GM18873 (cell line): ENCODE measurements around the gene TCEANC.
"Not testable (repeated sequence)": the region's sequence is repeated elsewhere in the genome, so short reads cannot be mapped to it uniquely, and the experiment has no call there.

Experiments
- ATAC-seq: cut with Tn5 transposase; IDR thresholded peaks from one replicate; pipeline ENCODE4 v1.9.1; 2021; ENCODE audit warnings: mild to moderate bottlenecking, moderate library complexity, moderate number of reproducible peaks; ENCODE audit not compliant: unreplicated experiment, low FRiP score

The TCEANC gene

DNA sequence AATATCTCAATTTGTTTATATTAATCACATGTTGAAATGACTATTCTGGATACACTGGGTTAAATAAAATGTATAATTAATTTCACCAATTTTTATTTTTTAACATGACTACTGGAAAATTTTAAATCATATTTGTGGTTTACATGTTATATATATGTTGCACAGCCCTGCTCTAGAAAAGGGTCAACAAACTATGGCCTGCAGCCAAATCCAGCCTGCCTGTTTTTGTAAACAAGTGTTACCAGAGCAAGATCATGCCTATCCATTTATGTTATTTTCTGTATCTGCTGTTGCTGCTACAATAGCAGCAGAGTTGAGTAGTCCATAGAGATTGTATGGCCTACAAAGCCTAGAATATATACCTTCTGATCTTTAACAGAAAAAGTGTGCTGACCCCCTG is 1.2 kb downstream of the TCEANC start:
- ATAC-seq: no peak

DNA sequence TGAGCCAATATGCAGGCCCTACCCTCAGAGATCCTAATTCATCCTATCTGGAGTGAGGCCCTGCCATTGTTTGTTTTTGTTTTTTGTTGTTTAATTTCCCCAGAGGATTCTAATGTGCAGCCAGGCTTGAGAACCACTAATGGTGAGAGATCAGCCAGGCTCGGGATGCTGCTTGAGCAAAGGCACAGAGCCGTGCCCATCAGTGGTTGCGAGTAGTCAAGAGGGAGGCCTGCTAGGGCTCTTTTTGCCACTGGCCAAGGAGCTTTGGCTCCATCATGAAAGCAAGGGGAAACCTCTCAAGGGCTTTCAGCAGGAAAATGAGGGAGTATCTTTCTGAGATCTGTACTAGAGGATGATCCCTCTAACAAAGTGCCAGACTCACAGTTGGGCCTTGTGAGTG is 2.7 kb downstream of the TCEANC start:
- no peak for ATAC-seq

DNA sequence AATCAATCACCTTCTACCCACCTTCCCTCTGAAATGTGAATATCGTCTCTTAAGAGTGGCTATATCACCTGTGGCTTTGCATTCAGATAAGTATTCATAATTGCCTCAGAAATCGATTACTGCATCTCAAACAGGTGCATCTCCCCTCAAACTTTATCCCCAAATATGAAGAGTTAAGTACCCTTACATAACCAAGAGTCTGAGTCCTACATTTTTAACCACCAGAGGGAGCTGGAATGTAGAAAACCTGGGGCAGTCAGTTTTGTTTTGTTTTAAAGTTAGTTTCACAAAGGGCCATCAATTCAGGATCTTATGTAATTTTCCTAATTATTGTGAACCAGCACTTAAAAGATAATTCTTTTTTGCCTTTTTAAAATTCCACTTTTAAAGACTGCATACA is 5.7 kb downstream of the TCEANC start:
- ATAC-seq: no peak

DNA sequence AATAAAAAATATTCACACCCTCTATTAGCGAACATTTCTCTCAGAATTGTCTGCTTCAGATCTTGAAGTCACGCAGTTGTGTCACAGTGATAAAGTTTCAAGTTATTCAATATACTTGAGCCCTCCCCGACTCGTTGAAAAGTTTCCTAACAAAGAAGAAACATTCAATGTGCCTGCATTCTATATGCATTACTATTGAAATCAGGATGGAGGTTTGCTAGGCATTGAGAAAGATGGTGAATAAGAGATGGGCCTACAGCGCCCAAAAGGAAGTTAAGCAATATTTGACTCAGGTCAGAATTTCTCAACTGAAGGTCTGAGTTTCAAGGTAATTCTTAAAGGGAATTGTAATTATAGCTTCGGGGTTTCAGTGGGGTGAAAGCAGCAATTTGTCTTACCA is 6.1 kb downstream of the TCEANC start:
- no peak for ATAC-seq

DNA sequence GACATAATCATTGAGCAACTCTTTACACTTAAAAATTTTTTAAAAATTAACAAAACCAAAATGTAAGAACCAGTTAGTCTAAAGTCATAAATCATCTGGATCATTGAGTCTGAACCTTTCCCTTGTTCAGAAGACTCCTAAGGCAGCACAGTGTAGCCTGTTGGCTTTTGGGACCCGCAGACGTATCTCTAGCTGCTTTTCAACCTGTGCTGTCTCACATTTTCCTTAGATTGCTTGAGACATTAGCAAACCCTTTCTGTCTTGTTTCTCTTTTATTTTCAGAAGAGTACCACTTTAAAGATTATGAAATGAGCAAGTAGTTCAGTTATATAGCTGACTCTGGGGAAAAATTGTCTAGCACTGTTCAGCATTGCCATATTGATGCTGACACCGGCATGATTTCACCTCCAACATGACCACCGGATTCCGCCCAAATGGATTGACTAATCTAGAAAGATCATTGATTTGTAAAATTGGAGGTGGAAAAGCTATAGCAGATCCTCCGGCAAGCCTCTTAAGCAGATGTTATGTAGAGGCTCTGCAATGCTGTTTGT is 8.9 kb downstream of the TCEANC start:
- ATAC-seq: no peak

DNA sequence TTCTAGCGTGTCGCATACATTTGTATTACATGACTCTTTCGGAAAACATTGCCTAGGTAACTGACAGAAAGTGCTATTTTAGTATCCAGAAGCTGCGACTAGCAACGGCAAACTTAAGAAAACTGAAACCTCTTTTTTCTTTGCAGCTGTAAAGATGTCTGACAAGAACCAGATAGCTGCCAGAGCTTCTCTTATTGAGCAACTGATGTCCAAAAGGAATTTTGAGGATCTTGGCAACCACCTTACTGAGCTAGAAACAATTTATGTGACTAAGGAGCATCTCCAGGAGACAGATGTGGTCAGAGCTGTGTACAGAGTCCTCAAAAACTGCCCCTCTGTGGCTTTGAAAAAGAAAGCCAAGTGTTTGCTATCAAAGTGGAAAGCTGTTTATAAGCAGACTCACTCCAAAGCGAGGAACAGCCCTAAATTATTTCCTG is 9.4 kb downstream of the TCEANC start:
- ATAC-seq: no peak

DNA sequence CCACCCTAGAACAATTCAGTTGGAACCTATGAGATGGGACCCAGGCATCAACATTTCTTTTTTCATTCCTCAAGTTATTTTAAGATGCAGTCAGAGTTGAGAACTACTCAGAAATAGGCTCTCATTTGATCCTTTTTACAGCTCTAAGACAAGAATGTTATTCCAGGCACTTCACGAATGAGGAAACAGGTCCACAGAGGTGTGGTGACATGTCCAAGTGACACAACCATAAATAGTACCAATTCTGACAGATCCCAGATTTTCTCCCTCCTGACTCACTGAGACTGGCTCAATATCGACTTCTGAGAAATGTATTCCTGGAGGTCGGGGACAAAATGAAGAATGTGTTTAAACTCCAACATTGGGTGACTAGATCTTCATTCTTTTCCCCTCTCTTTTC is 11.1 kb downstream of the TCEANC start:
- ATAC-seq: no peak

DNA sequence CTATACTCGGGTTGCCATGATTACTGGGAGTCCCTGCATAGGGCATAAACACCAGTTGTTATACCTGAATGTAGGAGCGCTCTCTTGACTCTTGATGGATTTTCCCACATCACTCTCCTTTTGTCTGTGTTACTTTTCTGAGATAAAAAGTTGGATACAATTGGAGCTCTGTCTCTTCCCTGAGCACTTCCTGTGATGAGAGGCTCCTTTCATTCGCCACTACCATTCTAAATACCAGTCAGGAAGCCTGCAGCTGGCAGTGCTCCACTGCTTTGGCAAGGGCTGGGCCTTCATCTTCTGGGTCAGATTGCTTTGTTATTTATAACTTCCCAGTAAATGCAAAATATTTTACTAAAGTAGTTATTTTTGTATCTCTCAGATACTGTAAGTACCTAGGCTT is 13.9 kb downstream of the TCEANC start:
- ATAC-seq: no peak

DNA sequence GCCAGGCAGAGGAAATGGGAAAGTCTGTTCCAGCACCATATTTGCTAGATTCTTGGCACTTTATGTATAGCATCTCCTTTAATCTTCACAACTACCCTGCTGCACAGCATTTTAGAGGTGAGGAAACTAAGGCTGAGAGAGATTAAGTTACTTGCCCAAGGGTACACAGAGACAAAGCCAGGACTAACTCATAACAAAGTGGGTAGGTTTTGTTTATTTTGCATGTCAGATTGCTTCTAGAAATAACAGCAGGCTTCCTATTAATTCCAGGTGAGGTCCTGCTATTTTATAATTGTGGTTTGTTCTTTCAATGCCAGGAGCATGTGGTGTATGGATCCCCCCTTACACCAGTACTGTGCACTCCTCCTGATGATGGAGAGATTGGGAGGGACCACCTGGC is 15.0 kb downstream of the TCEANC start:
- ATAC-seq: no peak

DNA sequence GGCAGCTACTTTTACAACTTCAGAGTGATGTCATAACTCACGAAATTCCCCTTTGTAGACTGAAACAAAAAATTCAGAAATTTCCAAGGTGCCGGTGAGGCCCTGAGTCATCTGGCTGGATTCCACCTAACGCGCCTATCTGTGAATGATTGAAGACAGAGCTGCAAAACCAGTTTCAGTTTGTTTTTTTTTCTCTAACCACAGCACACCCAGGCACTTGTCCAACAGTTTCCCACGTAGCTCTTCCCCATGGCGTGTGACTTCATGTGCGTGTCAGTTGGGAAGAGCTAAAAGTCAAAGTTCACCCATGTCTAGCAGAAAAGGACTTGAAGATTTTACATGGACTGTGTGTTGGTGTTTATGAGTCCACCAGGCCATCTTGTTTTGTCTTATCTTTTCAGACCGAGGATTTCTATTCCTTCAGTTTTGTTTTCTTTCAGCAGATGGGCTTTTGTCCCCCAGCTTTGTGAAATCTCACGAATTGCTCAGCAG is 16.4 kb downstream of the TCEANC start:
- ATAC-seq: peak; percentile 78

DNA sequence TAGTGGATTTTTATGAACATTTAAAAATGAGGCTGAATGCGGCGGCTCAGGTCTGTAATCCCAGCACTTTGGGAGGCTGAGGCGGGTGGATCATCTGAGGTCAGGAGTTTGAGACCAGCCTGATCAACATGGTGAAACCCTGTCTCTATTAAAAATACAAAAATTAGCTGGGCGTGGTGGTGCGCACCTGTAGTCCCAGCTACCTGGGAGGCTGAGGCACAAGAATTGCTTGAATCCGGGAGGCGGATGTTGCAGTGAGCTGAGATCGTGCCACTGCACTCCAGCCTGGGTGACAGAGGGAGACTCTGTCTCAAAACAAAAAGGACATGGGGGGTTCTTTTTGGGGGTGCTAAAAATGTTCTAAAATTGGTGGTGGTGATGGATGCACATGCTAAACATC is 16.8 kb downstream of the TCEANC start:
- not testable (repeated sequence) for ATAC-seq

DNA sequence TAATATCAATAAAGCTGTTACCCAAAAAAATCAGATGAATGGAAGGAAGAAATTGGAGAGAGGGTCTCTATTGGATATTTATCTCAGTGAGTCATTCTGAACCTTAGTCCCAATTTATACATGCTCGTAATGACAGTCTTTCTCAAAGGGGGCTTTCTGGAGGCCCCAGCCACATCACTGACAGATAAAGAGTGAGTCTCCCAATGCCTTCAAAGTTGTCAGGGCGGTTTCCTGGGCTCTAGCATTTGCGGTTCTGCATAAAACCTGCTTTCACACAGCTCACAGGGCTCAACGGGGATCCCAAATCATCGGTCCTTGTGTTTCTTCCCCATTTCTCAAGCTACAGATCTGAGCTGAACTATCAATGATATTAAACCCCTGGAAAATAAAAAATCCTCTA is 17.3 kb downstream of the TCEANC start:
- ATAC-seq: no peak

DNA sequence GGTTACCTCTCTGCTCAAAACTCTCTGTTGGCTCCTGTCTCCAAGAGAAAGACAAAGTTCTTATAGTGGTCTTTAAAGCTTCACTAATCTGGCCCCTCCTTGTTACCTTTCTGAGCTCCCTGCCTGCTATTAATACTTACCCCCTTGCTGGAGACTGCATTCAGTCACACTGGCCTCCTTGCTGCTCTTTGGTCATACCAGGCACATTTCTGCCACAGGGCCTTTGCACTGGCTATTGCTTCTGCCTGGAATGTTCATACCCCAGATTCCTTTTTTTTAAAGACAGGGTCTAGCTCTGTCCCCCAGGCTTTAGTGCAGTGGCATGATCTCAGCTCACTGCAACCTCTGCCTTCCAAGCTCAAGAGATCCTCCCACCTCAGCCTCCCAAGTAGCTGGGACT is 20.1 kb downstream of the TCEANC start:
- no peak for ATAC-seq

DNA sequence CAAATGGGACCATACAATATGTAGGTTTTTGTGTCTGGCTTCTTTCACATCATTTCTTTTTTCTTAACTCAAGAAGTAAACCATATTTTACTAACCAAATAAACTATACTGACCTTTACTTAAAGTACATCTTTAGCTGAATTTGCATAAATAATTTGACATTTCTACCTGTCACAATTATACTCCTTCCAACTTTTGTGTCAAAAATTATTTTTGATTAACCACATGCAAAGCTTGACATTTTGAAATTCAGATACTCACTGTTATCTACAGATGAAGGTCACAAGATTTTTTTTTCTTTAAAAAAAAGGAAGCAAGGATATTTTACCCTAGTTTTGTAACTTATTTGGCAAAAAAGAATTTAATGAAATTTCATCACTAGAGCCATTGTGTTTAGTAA is 23.9 kb downstream of the TCEANC start:
- ATAC-seq: no peak

DNA sequence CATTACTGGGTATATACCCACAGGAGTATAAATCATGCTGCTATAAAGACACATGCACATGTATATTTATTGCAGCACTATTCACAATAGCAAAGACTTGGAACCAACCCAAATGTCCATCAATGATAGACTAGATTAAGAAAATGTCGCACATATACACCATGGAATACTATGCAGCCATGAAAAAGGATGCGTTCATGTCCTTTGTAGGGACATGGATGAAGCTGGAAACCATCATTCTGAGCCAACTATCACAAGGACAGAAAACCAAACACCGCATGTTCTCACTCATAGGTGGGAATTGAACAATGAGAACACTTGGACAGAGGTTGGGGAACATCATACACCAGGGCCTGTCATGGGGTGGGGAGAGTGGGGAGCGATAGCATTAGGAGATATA is 26.8 kb downstream of the TCEANC start:
- not testable (repeated sequence) for ATAC-seq

DNA sequence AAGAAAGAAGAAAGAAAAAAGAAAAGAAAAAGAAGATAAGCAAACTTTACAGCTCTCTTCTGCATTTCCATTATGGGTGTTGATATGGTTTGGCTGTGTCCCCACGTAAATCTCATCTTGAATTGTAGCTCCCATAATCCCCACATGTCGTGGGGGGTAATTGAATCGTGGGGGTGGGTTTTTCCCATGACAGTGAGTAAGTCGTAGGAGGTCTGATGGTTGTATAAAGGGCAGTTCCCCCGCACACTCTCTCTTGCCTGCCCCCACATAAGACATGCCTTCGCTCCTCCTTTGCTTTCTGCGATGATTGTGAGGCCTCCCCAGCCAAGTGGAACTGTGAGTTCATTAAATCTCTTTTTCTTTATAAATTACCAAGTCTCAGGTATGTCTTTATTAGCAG is 28.7 kb downstream of the TCEANC start:
- no peak for ATAC-seq

DNA sequence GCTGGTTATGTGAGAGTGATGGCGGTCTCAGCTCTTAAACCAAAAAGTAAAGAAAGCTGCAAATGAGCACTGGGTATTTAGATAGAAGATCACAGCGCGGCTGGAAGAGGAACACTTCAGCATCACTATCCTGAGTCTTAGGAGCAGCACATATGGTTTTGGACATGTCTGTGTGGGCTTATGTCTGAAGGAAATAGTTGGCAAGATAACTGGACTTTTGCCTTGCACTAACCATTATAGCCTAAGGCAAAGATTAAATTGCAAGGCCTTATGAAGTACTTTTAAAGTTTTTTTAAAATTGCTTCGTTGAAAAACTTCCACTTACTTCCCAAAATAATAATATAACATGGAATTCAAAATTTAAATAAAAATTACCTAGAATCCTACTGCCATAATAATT is 31.4 kb downstream of the TCEANC start:
- ATAC-seq: no peak

DNA sequence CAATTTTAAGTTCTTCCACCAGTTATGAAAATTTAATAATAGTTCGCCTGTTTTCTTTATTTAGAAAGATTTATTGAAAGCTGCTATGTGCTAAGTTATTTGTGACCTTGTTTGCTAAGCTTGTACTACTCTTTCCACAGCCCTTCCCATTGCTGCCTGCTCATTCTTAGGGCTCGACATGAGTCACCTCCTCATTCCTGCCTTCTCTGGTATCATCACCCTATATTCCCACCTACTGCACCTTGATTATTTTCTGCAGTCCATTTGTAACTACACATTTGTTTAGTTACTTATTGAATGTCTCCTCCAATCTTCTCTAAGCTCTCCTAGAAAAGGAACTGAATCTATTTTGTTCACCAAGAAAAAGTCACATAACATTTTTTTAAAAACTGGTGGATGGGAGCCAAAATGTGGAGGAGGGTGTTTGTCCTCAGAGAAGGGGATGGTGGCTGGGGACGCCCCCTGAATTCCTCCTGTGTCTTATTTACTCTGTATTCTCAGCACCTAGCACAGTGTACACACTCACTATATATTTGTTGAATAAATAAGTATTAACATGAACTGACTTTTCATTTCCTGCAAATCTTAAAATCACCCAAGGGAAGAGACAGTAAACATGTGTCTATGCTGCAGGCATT is 32.3 kb downstream of the TCEANC start:
- no peak for ATAC-seq

DNA sequence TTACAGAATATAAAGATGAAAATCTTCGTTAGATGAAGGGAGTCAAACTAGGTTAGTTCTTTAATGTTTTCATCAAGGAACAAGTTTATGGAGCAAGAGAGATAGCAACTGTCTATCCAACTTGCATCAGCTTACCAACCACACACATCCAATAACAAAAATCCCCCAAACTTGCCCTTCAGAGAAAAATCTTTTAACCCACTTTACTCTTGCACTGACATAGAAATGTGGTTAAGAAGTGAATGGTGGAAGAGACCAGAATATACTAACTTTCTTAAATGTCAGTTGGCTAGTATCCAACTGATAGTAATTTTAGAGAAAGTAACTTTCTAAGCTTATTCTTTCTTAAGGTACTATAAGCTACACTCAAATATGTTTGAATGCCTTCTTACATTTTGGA is 34.3 kb downstream of the TCEANC start:
- no peak for ATAC-seq

DNA sequence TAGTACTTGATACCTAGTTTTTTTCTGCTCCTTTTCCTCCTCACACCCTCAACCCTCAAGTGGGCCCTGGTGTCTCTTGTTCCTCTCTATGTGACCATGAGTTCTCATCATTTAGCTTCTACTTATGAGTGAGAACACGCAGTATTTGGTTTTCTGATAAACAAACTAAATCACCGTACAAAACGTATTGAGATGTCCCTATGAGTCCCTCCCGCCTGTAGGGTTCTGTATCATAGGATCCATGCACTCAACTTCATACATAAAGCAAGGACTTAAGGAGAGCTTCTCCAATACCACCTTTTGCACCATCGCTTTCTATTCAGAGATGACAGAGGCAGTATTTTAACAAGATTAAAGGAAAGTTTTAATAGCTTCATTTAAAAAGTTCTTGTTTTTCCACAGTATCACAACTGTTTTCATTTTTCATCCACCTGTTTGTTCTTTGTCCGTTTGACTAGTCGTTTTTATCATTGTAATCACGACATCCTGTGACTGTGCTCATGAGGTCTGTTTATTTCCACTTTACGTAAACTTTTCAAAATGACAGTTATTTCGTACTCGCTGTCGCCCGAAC is 35.5 kb downstream of the TCEANC start:
- ATAC-seq: no peak

DNA sequence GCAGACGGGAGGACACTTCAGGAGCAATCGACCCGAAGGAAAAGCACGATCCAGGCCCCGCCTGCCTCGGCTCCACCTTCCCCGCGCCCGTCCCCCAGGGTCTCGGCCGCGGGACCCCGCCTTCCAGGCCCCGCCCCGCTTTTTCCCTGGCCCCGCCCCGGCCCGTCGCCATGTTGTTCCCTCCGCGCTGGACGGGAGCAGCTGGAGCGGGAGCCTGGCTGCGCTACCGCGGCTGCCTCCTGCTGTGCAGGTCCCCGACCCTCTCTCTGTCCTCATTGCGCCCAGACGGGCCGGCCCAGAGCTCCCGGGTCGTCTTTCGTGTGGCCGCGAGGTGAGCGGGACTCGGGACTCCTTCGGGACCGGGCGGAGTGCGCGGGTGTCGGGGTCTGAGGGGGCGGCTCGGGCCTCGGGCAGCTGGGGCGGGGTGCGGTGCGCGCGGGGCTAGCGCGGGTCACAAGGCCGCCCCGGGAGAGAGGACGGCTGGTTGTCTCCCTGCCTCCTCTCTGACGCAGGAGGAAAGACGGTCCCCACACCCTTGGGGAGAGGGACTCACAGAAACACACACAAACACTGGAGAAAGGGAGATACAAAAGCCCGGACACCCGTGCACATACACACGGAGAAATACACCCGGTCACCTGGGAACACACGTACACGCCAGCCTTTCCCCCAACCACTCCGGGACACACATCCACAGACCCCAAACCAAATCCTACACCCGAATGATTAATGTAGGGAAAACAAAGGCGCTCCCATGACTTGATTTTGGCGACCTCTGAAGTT is 36.2 kb downstream of the TCEANC start, which contains the start of gene RAB9A:
Gene RAB9A (plus strand): TSS at position 171 of the 783 bp plus-strand sequence. CDS start 19,619 bp downstream, outside the sequence.
- ATAC-seq: peak; percentile 42
